Rectal smooth muscle tissue (tissue), 1 donor: Measurements from ENCODE around the gene TLE2.
"Not testable (repeated sequence)": the region's sequence is repeated elsewhere in the genome, so short reads cannot be mapped to it uniquely, and the experiment has no call there.

Source experiments
- H3K27ac ChIP-seq: one replicate; pipeline ENCODE4 v1.7.0; 2013; ENCODE audit warnings: low read depth, low read length, inconsistent platforms
- H3K27me3 ChIP-seq: one replicate; pipeline ENCODE4 v1.7.0; 2013; ENCODE audit warnings: low read length; ENCODE audit not compliant: control insufficient read depth, insufficient read depth
- H3K36me3 ChIP-seq: one replicate; pipeline ENCODE4 v1.7.0; 2013; ENCODE audit warnings: low read length; ENCODE audit not compliant: control insufficient read depth, insufficient read depth
- H3K4me1 ChIP-seq: one replicate; pipeline ENCODE4 v1.7.0; 2013; ENCODE audit warnings: low read length; ENCODE audit not compliant: control insufficient read depth, insufficient read depth
- H3K4me3 ChIP-seq: one replicate; pipeline ENCODE4 v1.7.0; 2013; ENCODE audit warnings: low read length
- H3K9ac ChIP-seq: one replicate; pipeline ENCODE4 v1.7.0; 2013; ENCODE audit warnings: low read length

Gene TLE2

DNA sequence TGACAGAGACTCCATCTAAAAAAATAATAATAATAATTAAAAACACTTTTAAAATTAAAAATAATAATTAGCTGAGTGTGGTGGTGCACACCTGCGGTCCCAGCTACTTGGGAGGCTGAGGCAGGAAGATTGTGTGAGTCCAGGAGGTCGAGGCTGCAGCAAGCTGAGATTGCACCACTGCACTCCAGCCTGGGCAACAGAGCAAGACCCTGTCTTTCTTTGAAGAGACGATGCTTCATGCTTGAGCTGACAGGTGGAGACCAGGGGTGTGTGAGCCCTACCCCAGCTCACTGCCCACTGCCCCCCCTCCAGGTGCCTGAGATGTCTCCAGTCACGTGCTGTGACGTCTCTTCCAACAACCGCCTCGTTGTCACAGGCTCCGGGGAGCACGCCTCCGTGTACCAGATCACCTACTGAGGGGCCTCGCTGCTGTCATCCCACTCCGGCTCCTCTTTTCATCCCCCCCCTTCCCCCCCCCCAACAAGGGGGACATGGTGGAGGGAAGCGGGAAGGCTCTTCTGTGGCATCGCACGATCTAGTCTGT lies 34.4 kb downstream of the TLE2 start:
- Histone ChIP-seq H3K27me3 (no peaks in the 10 kb centered on the region), H3K27ac (no peak overlapping the region), H3K36me3 (peaks cover 6% of the 10 kb centered on the region), H3K4me1 (no peaks in the 10 kb centered on the region), H3K4me3 (no peak overlapping the region), H3K9ac (no peak overlapping the region)

DNA sequence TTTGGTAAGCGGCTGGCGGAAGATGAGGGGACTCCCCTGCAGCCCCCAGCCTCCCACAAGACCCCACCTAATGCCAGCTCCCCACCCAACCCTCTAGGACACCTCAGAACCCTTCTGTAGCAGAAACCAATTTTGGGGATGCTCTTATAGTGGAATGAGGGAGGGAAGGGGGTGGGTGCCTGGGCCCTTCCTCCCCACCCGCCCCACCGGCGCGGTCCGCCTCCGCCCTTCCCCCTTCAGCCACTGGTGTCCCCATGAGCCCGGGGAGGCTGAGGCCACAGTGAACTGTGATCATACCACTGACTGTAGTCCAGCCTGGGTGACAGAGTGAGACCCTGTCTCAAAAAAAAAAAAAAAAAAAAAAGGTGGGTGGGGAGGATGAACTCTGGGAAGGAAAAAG lies 35.5 kb downstream of the TLE2 start:
- H3K9ac ChIP-seq: no peak overlapping the region
- H3K4me3 ChIP-seq: no peak overlapping the region
- H3K27me3 ChIP-seq: no peaks in the 10 kb centered on the region
- no peaks in the 10 kb centered on the region for H3K4me1 ChIP-seq
- no peak overlapping the region for H3K27ac ChIP-seq
- peaks cover 4% of the 10 kb centered on the region for H3K36me3 ChIP-seq

DNA sequence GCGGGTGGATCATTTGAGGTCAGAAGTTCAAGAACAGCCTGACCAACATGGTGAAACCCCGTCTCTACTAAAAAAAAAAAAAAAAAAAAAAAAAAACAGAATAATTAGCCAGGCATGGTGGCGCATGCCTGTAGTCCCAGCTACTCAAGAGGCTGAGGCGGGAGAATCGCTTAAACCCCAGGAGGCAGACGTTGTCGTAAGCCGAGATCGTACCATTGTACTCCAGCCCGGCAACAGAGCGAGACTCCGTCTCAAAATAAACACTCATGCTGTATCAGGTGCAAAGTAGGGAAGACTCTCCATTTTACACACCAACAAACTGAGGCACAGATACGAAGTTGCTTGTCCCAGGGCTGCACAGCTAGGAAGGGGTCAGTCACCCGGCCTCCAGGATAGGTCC lies 36.1 kb downstream of the TLE2 start:
- Histone ChIP-seq H3K4me3 (no peak overlapping the region), H3K36me3 (peaks cover 4% of the 10 kb centered on the region), H3K27ac (no peak overlapping the region), H3K27me3 (no peaks in the 10 kb centered on the region), H3K9ac (no peak overlapping the region), H3K4me1 (no peaks in the 10 kb centered on the region)

DNA sequence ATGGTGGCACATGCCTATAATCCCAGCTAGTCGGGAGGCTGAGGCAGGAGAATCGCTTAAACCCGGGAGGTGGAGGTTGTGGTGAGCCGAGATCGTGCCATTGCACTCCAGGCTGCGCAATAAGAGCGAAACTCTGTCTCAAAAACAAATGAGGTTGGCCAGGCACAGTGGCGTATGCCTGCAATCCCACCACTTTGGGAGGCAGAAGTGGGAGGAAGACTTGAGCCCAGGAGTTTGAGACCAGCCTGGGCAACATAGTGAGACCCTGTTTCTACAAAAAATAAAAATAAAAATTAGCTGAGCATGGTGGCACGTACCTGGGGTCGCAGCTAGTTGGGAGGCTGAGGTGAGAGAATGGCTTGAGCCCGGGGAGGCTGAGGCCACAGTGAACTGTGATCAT lies 36.7 kb downstream of the TLE2 start:
- H3K27me3 ChIP-seq, H3K4me1 ChIP-seq, H3K27ac ChIP-seq, H3K36me3 ChIP-seq, H3K9ac ChIP-seq, H3K4me3 ChIP-seq: not testable (repeated sequence)

DNA sequence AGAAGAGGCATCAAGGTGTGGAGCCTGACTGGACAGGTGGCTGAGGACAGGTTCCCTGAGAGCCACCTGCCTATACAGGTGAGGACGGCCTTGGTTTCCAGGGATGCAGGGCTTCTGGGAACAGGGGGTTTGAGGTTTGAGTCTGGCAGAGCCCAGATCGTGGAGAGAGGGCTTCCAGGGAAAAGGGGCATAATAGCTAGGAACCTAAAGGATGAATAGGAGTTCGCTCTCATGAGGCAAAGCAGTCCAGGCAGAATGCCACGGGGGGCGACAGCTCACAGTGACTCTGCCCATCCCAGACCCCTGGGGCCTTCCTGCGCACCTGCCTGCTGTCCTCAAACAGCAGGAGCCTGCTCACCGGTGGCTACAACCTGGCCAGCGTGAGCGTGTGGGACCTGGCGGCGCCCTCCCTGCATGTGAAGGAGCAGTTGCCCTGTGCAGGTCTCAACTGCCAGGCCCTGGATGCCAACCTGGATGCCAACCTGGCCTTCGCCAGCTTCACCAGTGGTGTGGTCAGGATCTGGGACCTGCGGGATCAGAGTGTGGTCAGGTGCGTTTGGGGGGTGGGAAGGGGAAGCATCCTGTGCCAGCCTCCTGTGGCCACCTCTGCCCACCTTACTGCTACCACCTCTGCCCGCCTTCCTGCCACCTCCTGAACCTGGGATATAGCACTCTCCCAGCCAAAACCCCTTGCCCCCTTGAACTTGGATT lies 39.7 kb downstream of the TLE2 start:
- no peak overlapping the region for H3K4me3 ChIP-seq
- no peaks in the 10 kb centered on the region for H3K36me3 ChIP-seq
- no peak overlapping the region for H3K9ac ChIP-seq

DNA sequence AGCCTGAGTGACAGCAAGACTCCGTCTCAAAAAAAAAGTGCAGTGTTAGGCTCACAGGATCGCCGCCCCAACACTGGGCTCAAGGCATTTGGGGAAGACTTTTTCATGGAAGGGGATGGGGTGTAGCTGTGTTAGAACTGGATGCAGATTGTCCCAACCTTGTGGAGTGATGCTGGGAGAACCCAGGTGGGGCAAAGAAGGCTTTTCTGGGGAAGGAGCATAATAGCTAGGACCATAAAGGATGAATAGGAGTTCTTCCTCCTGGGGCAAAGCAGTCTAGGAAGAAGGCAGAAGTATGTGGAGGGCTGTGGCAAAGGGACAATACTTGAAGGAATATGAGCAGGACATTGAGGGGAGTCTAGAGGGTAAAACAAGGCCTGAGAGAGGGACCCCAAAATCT lies 40.5 kb downstream of the TLE2 start:
- no peaks in the 10 kb centered on the region for H3K36me3 ChIP-seq
- no peak overlapping the region for H3K4me3 ChIP-seq
- no peak overlapping the region for H3K27ac ChIP-seq
- no peak overlapping the region for H3K9ac ChIP-seq
- H3K27me3 ChIP-seq: no peaks in the 10 kb centered on the region
- H3K4me1 ChIP-seq: peaks cover 3% of the 10 kb centered on the region

More for the DNA sequence above, 39.7 kb downstream of the TLE2 start:
- no peaks in the 10 kb centered on the region for H3K27me3 ChIP-seq
- no peak overlapping the region for H3K27ac ChIP-seq
- no peaks in the 10 kb centered on the region for H3K4me1 ChIP-seq

DNA sequence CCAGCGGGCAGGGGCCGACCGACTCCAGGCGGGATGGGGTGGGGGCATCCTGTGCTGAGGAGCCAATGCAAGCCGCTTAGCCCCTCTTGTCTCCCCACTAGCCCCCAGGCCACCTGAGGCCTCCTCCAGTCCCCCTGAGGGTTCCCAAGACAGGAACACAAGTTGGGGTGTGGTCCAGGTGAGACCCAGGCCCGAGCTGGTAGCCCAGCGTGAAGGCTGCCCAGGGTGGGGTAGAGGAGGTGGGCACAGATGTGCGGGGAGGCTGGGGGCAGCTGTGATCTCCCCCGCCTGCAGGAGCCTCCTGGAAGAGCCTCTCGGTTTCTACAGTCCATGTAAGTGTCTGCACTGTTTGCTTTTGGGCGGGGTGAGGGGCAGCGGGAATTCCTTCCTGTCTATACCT lies 41.3 kb downstream of the TLE2 start:
- Histone ChIP-seq H3K27ac (no peak overlapping the region), H3K4me3 (no peak overlapping the region), H3K4me1 (peaks cover 10% of the 10 kb centered on the region), H3K9ac (no peak overlapping the region), H3K36me3 (no peaks in the 10 kb centered on the region), H3K27me3 (no peaks in the 10 kb centered on the region)

DNA sequence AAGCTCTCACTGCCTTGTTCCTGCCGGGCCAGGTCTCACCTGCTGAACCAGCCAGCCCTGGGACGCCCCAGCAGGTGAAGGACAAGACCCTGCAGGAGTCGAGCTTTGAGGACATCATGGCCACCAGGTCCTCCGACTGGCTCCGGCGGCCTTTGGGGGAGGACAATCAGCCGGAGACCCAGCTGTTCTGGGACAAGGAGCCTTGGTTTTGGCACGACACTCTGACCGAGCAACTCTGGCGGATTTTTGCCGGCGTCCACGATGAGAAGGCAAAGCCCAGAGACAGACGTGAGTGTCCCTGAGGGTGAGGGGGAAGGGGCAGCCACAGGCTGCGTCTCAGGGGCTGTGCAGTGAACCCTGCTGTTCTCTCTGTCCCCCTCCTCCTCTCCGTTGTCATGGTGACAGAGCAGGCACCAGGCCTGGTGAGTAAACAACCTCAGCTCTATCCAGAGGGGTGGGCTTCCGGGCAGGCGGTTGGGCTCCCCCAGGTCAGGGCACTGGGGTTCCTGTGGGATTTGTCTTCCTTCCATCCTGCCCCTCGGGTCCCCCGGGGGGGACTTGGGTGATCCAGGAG lies 42.0 kb downstream of the TLE2 start:
- Histone ChIP-seq H3K36me3 (no peaks in the 10 kb centered on the region), H3K4me1 (peaks cover 14% of the 10 kb centered on the region), H3K9ac (no peak overlapping the region), H3K27me3 (no peaks in the 10 kb centered on the region), H3K4me3 (no peak overlapping the region), H3K27ac (no peak overlapping the region)

DNA sequence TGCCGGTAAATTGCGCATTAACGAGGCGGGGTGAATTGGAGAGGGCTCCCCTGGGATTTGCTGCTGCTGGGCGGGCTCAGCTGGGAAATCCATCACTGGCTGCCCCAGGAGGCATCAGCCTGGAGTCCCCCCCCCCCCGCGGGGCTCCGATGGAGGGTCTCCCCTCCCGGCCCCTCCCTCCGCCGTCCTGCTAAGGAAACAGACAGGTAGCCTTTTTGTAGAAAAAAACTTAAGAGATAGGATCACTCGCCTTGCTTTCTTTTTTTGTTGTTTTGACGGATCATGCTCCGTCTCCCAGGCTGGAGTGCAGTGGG lies 44.9 kb downstream of the TLE2 start:
- peaks cover 14% of the 10 kb centered on the region for H3K4me1 ChIP-seq
- no peak overlapping the region for H3K9ac ChIP-seq
- H3K4me3 ChIP-seq: peak overlapping the region; percentile 50
- H3K36me3 ChIP-seq: no peaks in the 10 kb centered on the region
- peak overlapping the region; percentile 76 for H3K27ac ChIP-seq
- no peaks in the 10 kb centered on the region for H3K27me3 ChIP-seq

DNA sequence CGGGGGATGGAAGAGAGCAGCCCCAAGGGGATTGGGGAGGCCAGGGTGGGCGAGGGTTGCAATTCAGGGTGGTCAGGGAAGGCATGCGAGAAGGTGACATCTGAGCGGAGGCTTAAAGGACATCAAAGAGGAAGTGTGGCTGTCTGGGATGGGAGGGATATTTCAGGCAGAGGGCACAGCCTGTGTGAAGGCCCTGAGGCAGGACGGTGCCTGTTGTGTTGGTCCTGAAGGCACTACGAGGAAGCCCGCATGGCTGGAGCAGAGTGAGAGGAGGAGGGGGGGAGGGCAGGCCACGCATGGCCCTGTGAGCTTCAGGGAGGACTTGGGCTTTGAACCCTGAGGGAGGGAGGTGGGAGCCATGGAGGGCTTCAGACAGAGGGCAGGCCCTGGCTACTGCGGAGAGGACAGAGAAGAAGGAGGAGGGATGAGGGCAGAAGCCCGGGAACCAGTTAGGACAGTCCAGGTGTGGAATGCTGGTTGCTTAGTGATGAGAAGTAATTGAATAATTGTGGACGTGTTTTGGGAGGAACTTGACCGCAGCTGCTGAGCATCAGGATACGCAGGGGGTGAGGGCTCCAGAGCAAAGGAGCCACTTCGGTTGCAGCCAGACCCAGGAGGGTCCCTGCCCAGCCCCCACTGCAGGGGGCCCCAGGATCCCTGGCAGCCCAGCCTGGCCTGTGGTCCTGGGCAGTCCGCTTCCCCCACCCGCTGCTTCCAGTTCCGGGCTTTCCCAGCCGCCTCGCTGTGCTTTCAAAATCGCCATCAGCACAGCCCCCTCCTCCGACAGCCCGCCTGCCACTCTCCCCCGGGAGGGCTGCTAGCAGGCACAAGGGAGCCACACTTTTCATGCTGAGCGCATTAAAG lies 45.5 kb downstream of the TLE2 start:
- peak overlapping the region; percentile 76 for H3K27ac ChIP-seq
- H3K4me1 ChIP-seq: peaks cover 14% of the 10 kb centered on the region
- no peaks in the 10 kb centered on the region for H3K27me3 ChIP-seq
- H3K36me3 ChIP-seq: no peaks in the 10 kb centered on the region
- peak overlapping the region; percentile 50 for H3K4me3 ChIP-seq
- no peak overlapping the region for H3K9ac ChIP-seq

DNA sequence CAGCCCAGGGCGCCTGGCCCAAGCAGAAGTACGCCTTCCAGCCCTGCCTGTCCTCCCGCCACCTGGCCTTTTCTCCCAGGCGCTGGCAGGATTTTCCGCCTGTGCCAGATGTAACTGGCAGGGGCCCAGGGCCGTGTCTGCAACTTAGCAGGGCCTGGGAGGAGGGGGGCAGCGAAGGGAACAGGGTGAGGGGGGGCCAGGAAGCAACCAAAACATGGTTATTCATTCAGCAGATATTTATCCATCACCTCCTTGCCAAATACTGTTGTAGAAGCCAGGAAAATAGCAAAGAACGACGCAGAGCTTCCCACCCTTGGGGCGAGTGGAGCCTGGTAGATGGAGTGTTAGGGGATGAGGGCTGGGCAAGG lies 46.1 kb downstream of the TLE2 start:
- no peak overlapping the region for H3K4me3 ChIP-seq
- peaks cover 14% of the 10 kb centered on the region for H3K4me1 ChIP-seq
- no peak overlapping the region for H3K9ac ChIP-seq
- H3K27me3 ChIP-seq: no peaks in the 10 kb centered on the region
- H3K36me3 ChIP-seq: no peaks in the 10 kb centered on the region
- H3K27ac ChIP-seq: peak overlapping the region; percentile 76

DNA sequence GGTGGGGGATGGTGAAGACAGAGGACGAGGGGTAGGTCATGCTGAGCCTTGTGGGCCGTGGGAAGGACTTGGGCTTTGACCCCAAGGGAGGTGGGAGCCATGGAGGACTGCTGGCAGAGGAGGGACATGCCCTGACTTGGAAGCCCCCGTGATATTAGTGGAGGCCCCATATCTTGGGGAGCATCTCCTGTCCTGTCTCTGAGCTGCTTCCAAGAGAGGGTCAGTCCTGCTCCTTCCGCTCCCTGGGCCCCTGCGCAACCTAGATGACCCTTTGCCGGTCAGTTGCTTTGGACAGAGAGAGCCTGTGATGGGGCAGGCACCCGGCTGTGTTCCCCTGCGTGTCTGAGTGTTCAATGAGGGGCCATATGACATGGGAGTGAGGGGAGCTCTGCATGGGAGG lies 46.5 kb downstream of the TLE2 start:
- peaks cover 14% of the 10 kb centered on the region for H3K4me1 ChIP-seq
- H3K27me3 ChIP-seq: no peaks in the 10 kb centered on the region
- H3K36me3 ChIP-seq: no peaks in the 10 kb centered on the region
- peak overlapping the region; percentile 76 for H3K27ac ChIP-seq
- H3K9ac ChIP-seq: no peak overlapping the region
- H3K4me3 ChIP-seq: no peak overlapping the region
